22Rv1 (cell line): ENCODE results near the gene PDX1.

Experiments used
- H3K27ac ChIP-seq: fragments of 450-650 bp; 2 replicates; pipeline ENCODE4 v1.5.1; 2017
- CTCF ChIP-seq: fragments of 450-650 bp; IDR thresholded peaks from 2 replicates; pipeline ENCODE4 v1.5.1; 2017; ENCODE audit warnings: mild to moderate bottlenecking
- ZFX ChIP-seq: fragments of 450-650 bp; IDR thresholded peaks from 2 replicates; pipeline ENCODE4 v1.6.1; 2017; ENCODE audit warnings: antibody characterized with exemption, borderline replicate concordance

PDX1 gene

GRCh38 chr13:27918918-27919658 is 712 bp upstream of the PDX1 start:
- H3K27ac ChIP-seq = no peak overlapping the region
- TF ChIP-seq CTCF = no peak
- TF ChIP-seq ZFX = no peak

GRCh38 chr13:27919659-27919933 is 204 bp upstream of the PDX1 start:
- TF ChIP-seq CTCF (no peak), ZFX (no peak)
- no peak overlapping the region for H3K27ac ChIP-seq

GRCh38 chr13:27920677-27921420 is 1.0 kb downstream of the PDX1 start:
- H3K27ac ChIP-seq = no peak overlapping the region
- TF ChIP-seq ZFX = no peak
- TF ChIP-seq CTCF = no peak

GRCh38 chr13:27921421-27921960 is 1.7 kb downstream of the PDX1 start:
- H3K27ac ChIP-seq = no peak overlapping the region
- TF ChIP-seq ZFX (no peak), CTCF (no peak)

DNA sequence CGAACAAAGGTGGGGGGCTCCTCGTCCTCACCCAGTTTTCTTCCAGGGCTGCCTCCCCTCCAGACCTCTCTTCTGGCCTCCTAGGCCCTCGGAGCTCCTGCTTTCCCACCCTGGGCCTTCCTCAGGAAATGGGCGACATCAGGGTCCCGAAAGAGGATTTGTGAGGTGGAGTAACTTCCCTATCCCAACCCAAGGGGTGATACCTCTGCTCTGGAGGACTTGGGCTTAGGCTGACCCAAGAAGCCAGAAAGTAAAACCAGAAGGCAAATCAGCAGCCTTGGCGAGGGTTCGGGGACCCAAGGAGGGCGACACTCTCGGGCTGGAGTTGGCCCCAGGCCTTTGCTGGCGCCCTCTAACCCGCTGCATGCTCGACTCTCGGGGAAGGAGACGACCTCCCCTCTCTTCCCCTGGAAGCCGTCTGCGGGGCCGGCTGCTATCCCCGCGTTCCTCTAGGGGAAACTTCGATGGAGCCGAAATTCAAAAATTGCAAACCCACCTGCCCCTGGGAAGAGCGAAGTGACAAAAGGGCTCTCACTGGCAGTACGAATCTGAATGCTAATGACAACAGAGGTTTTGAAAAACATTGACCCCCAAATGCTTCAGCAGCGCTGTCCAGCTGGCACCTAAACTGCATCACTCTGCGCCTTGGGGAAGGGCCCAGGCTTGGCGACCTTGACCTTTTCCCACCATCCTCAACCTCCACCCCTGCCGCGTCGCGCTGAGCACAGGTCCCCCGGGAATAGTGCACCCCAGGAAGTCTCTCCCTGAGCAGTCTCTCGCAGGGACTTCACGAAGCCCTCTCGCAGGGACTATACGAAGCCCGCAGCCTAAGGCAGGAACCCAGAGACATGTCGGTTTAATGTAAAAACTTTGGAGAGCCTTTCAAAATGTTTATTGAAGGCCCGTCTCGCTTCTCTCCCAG is 2.4 kb downstream of the PDX1 start:
- no peak for TF ChIP-seq ZFX
- TF ChIP-seq CTCF = no peak
- no peak overlapping the region for H3K27ac ChIP-seq

DNA sequence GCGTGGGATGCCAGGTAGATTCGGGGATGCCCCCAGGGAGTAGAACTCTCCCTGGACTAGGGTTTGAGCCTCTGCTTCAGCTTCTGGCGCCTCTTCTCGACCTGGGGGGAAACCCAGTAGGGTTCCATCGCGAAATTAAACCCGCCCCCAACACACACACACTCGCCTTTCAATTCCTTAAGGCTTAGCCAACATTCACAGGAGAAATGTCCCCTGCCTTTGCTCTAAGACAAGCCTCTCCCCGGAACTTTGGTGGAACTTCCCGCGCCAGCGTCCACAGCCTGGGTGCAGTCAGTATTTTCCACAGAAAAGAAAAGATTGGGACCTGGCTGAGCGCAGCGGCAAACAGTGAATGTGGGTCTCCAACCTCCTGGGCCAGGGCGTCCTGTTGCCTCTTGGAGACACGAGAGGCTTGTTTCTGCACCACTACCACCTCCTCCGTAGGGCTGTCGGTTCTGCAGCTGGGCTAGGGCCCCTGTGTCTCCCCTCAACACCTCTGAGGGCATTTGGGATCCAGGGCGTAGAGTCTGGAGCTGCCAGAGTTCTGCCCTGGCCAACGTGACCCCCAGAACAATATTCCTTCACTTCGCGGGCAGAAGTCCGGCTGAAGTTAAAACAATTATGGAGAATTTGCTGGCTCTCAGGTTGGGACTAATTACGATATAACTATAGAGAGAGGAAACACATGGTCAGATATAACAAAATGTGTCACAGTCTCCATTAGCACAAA is 3.2 kb downstream of the PDX1 start:
- H3K27ac ChIP-seq = no peak overlapping the region
- no peak for TF ChIP-seq ZFX
- TF ChIP-seq CTCF = no peak
